ENCODE data around the gene C1S.
A peak's percentile ranks its signal among the peaks of the same experiment; 100 is the strongest.

The C1S gene

GRCh38 chr12:7069386-7069785, 8.9 kb downstream of the C1S start:
- DNase-seq (ENCODE audit: insufficient read length, low spot score) (no peak), FAIRE-seq (no peak)
- TF ChIP-seq SPI1 (IDR thresholded peaks at IDR 0.05; ENCODE audit: low read depth, low read length) = no peak
- TF ChIP-seq TAF1 (IDR thresholded peaks at IDR 0.05; ENCODE audit: low read depth, low read length) = no peak
- no peak for TF ChIP-seq POLR2AphosphoS5 (IDR thresholded peaks at IDR 0.05; ENCODE audit: low read depth, low read length)
- TF ChIP-seq POLR2A (IDR thresholded peaks at IDR 0.05; ENCODE audit: low read depth, low read length) = no peak
- TF ChIP-seq POU2F2 (IDR thresholded peaks at IDR 0.05; ENCODE audit: low read depth, low read length) = no peak
- no peak for TF ChIP-seq PAX5 (IDR thresholded peaks at IDR 0.05; ENCODE audit: insufficient read depth, low read length, severe bottlenecking)

- no peak for FAIRE-seq
- DNase-seq (ENCODE audit: insufficient read length, low spot score) = no peak
- TF ChIP-seq TAF1 (IDR thresholded peaks at IDR 0.05; ENCODE audit: low read depth, low read length) (no peak), SPI1 (IDR thresholded peaks at IDR 0.05; ENCODE audit: low read depth, low read length) (no peak), PAX5 (IDR thresholded peaks at IDR 0.05; ENCODE audit: insufficient read depth, low read length, severe bottlenecking) (no peak), POU2F2 (IDR thresholded peaks at IDR 0.05; ENCODE audit: low read depth, low read length) (no peak)
These were observed 11.5 kb downstream of the C1S start for GRCh38 chr12:7072035-7072434.

GRCh38 chr12:7072554-7072953, 12.0 kb downstream of the C1S start:
- peak; percentile 28 for FAIRE-seq
- TF ChIP-seq POLR2A (IDR thresholded peaks at IDR 0.05; ENCODE audit: low read depth, low read length) = no peak

GRCh38 chr12:7073946-7074345, 13.4 kb downstream of the C1S start:
- TF ChIP-seq POLR2A (IDR thresholded peaks at IDR 0.05; ENCODE audit: low read depth, low read length) (no peak), POLR2AphosphoS5 (IDR thresholded peaks at IDR 0.05; ENCODE audit: low read depth, low read length) (no peak), PAX5 (IDR thresholded peaks at IDR 0.05; ENCODE audit: insufficient read depth, low read length, severe bottlenecking) (no peak), POU2F2 (IDR thresholded peaks at IDR 0.05; ENCODE audit: low read depth, low read length) (no peak), TAF1 (IDR thresholded peaks at IDR 0.05; ENCODE audit: low read depth, low read length) (no peak), SPI1 (IDR thresholded peaks at IDR 0.05; ENCODE audit: low read depth, low read length) (no peak)
- FAIRE-seq (no peak), DNase-seq (ENCODE audit: insufficient read length, low spot score) (no peak)

More at GRCh38 chr12:7072554-7072953, 12.0 kb downstream of the C1S start:
- no peak for DNase-seq (ENCODE audit: insufficient read length, low spot score)

GRCh38 chr12:7075518-7075917, 15.0 kb downstream of the C1S start:
- TF ChIP-seq PAX5 (IDR thresholded peaks at IDR 0.05; ENCODE audit: insufficient read depth, low read length, severe bottlenecking) = no peak
- TF ChIP-seq POU2F2 (IDR thresholded peaks at IDR 0.05; ENCODE audit: low read depth, low read length) = no peak
- TF ChIP-seq TAF1 (IDR thresholded peaks at IDR 0.05; ENCODE audit: low read depth, low read length) = no peak
- TF ChIP-seq POLR2AphosphoS5 (IDR thresholded peaks at IDR 0.05; ENCODE audit: low read depth, low read length) = no peak
- no peak for TF ChIP-seq POLR2A (IDR thresholded peaks at IDR 0.05; ENCODE audit: low read depth, low read length)
- no peak for TF ChIP-seq SPI1 (IDR thresholded peaks at IDR 0.05; ENCODE audit: low read depth, low read length)
- DNase-seq (ENCODE audit: insufficient read length, low spot score) (no peak), FAIRE-seq (no peak)

DNA sequence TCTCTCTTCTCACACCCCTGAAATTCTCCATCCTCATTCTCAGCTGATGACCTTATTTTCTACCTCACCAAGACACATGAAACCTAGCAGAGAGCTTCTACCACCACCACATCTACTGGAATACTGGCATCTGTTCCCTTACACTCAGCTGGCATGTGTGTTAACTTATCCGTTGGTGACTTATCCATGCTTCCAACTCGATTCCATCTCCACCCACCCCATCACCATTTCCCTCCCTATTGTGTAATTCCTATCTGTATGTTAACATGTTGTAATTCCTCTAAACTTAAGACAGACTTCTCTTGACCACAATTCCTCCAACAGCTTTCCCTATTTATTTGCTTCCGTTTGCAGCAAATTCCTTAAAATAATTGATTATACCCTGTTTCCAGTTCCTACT, 15.4 kb downstream of the C1S start:
- TF ChIP-seq PAX5 (IDR thresholded peaks at IDR 0.05; ENCODE audit: insufficient read depth, low read length, severe bottlenecking) (no peak), SPI1 (IDR thresholded peaks at IDR 0.05; ENCODE audit: low read depth, low read length) (no peak), POU2F2 (IDR thresholded peaks at IDR 0.05; ENCODE audit: low read depth, low read length) (no peak), POLR2A (IDR thresholded peaks at IDR 0.05; ENCODE audit: low read depth, low read length) (no peak), POLR2AphosphoS5 (IDR thresholded peaks at IDR 0.05; ENCODE audit: low read depth, low read length) (no peak), TAF1 (IDR thresholded peaks at IDR 0.05; ENCODE audit: low read depth, low read length) (no peak)
- DNase-seq (ENCODE audit: insufficient read length, low spot score) = no peak
- FAIRE-seq = no peak

DNA sequence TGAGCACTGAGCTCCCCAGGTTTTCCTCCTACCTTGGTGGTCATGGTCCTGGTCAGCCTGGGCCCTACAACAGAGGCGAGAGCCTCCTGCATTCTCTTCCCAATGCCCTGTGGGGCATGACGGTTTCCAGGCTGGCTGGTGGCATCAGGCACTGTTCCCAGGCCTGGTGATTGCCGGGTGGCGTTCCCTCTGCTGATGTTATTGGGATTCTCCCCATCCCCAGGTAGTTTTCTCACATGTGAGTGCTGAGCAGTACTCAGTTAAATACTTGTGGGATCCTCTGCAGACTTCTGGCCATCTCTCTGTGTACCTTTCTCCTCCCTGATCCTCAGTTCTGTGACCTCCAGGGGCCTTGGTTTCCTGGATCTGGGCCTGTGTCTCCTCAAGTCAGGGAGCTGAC, 16.0 kb downstream of the C1S start:
- TF ChIP-seq POLR2AphosphoS5 (IDR thresholded peaks at IDR 0.05; ENCODE audit: low read depth, low read length) (no peak), SPI1 (IDR thresholded peaks at IDR 0.05; ENCODE audit: low read depth, low read length) (no peak), POU2F2 (IDR thresholded peaks at IDR 0.05; ENCODE audit: low read depth, low read length) (no peak), PAX5 (IDR thresholded peaks at IDR 0.05; ENCODE audit: insufficient read depth, low read length, severe bottlenecking) (no peak), POLR2A (IDR thresholded peaks at IDR 0.05; ENCODE audit: low read depth, low read length) (no peak), TAF1 (IDR thresholded peaks at IDR 0.05; ENCODE audit: low read depth, low read length) (no peak)
- FAIRE-seq (no peak), DNase-seq (ENCODE audit: insufficient read length, low spot score) (no peak)

DNA sequence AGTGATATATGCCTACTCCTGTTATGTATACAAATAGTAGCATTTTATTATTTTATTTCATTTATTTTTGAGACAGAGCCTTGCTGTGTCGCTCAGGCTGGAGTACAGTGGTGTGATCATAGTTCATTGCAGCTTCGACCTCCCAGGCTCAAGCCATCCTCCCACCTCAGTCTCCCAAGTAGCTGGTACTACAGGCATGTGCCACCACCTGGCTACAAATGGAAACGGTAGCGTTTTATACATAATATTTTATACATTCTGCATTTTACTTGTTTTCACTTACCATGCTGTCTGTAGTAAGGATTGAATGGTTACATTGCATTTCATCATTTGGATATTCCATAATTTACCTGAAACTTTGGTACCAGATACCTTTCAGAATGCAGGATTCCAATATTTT, 17.6 kb downstream of the C1S start:
- no peak for TF ChIP-seq POLR2AphosphoS5 (IDR thresholded peaks at IDR 0.05; ENCODE audit: low read depth, low read length)
- TF ChIP-seq POU2F2 (IDR thresholded peaks at IDR 0.05; ENCODE audit: low read depth, low read length) = no peak
- no peak for TF ChIP-seq TAF1 (IDR thresholded peaks at IDR 0.05; ENCODE audit: low read depth, low read length)
- no peak for TF ChIP-seq PAX5 (IDR thresholded peaks at IDR 0.05; ENCODE audit: insufficient read depth, low read length, severe bottlenecking)
- TF ChIP-seq POLR2A (IDR thresholded peaks at IDR 0.05; ENCODE audit: low read depth, low read length) = no peak
- DNase-seq (ENCODE audit: insufficient read length, low spot score) (no peak), FAIRE-seq (no peak)

- FAIRE-seq (no peak), DNase-seq (ENCODE audit: insufficient read length, low spot score) (no peak)
- TF ChIP-seq PAX5 (IDR thresholded peaks at IDR 0.05; ENCODE audit: insufficient read depth, low read length, severe bottlenecking) (no peak), SPI1 (IDR thresholded peaks at IDR 0.05; ENCODE audit: low read depth, low read length) (no peak), POU2F2 (IDR thresholded peaks at IDR 0.05; ENCODE audit: low read depth, low read length) (no peak), POLR2AphosphoS5 (IDR thresholded peaks at IDR 0.05; ENCODE audit: low read depth, low read length) (no peak), TAF1 (IDR thresholded peaks at IDR 0.05; ENCODE audit: low read depth, low read length) (no peak), POLR2A (IDR thresholded peaks at IDR 0.05; ENCODE audit: low read depth, low read length) (no peak)
These were observed 19.3 kb downstream of the C1S start for GRCh38 chr12:7079826-7080125.

GRCh38 chr12:7081037-7081436, 20.5 kb downstream of the C1S start:
- no peak for FAIRE-seq
- DNase-seq (ENCODE audit: insufficient read length, low spot score) = no peak

More at GRCh38 chr12:7081037-7081436, 20.5 kb downstream of the C1S start:
- TF ChIP-seq POU2F2 (IDR thresholded peaks at IDR 0.05; ENCODE audit: low read depth, low read length) (no peak), POLR2AphosphoS5 (IDR thresholded peaks at IDR 0.05; ENCODE audit: low read depth, low read length) (no peak), PAX5 (IDR thresholded peaks at IDR 0.05; ENCODE audit: insufficient read depth, low read length, severe bottlenecking) (no peak), TAF1 (IDR thresholded peaks at IDR 0.05; ENCODE audit: low read depth, low read length) (no peak), POLR2A (IDR thresholded peaks at IDR 0.05; ENCODE audit: low read depth, low read length) (no peak), SPI1 (IDR thresholded peaks at IDR 0.05; ENCODE audit: low read depth, low read length) (no peak)

All from GM12891 (cell line).